Epithelial cell of esophagus (primary cell): ENCODE data around the gene COQ7.

Experiments used
- DNase-seq: peaks from one replicate; pipeline ENCODE4 v3.0.0; 2010; ENCODE audit warnings: low read depth
- H3K4me3 ChIP-seq: 2 replicates; pipeline ENCODE4 v1.5.1; 2011; ENCODE audit warnings: mild to moderate bottlenecking, low read length, control low read depth
- TF ChIP-seq, protein P1 (sequence below): IDR thresholded peaks from 2 replicates; pipeline ENCODE4 v1.5.1; 2011; ENCODE audit warnings: low read depth, mild to moderate bottlenecking, low read length, control low read depth, inconsistent platforms; ENCODE audit not compliant: insufficient read depth; ENCODE audit errors: missing control alignments

Gene COQ7

DNA sequence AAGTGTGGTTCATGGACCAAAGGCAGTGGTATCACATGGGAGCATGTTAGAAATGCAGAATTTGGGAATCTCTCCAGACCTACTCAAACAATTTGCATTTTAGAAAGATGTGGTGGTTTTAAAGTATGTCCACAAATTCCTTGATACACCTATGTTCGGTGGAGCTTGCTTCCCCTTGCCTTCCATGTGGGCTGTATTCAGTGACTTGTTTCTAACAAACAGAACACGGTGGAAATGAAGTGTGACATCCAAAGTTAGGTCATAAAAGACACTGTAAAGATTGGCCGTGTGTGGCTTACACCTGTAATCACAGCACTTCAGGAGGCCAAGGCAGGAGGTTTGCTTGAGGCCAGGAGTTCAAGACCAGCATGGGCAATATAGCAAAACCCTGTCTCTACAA is 16.7 kb downstream of the COQ7 start:
- H3K4me3 ChIP-seq = no peak overlapping the region
- no peak for DNase-seq
- TF ChIP-seq, protein P1, sequence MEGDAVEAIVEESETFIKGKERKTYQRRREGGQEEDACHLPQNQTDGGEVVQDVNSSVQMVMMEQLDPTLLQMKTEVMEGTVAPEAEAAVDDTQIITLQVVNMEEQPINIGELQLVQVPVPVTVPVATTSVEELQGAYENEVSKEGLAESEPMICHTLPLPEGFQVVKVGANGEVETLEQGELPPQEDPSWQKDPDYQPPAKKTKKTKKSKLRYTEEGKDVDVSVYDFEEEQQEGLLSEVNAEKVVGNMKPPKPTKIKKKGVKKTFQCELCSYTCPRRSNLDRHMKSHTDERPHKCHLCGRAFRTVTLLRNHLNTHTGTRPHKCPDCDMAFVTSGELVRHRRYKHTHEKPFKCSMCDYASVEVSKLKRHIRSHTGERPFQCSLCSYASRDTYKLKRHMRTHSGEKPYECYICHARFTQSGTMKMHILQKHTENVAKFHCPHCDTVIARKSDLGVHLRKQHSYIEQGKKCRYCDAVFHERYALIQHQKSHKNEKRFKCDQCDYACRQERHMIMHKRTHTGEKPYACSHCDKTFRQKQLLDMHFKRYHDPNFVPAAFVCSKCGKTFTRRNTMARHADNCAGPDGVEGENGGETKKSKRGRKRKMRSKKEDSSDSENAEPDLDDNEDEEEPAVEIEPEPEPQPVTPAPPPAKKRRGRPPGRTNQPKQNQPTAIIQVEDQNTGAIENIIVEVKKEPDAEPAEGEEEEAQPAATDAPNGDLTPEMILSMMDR = no peak

DNA sequence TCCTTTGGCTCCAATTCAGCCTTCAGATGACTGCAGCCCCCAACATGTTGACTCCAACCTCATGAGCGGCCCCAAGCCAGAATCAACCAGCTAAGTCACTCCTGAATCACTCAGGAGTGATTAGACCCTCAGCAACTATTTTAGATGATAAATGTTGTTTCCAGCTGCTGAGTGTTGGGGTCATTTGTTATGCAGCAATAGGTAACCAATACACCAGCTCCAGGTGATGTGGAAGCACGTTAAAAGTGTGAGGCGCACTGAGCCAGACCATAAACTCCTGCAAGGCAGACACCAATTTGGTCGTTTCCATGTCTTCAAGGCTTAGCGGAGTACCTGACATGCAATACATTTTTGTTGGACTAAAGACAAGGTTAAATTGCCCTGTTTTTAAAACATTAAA is 17.5 kb downstream of the COQ7 start:
- no peak for DNase-seq
- H3K4me3 ChIP-seq = no peak overlapping the region
- TF ChIP-seq, protein P1 = no peak

DNA sequence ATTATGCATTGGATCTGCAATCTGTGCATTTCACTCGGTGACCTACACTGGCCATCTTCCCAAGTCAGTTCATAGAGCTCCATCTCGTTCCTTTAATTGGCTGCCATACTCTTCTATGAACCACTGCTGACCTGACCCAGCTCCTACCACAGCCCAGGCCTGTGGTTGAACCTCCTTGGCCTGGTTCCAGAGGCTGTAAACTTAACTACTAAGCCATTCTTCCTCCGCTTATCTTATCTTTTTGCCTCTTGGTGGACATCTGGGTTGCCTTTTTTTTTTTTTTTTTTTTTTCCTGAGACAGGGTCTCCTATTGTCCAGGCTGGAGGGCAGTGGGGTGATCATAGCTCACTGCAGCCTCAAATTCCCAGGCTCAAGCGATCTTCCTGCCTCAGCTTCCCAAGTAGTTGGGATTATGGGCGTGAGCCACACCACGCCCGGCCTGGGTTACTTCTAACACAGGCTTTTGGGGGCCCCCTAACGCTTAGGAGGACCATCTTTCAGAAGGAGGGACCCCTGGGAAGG is 18.3 kb downstream of the COQ7 start:
- TF ChIP-seq, protein P1 = no peak

DNA sequence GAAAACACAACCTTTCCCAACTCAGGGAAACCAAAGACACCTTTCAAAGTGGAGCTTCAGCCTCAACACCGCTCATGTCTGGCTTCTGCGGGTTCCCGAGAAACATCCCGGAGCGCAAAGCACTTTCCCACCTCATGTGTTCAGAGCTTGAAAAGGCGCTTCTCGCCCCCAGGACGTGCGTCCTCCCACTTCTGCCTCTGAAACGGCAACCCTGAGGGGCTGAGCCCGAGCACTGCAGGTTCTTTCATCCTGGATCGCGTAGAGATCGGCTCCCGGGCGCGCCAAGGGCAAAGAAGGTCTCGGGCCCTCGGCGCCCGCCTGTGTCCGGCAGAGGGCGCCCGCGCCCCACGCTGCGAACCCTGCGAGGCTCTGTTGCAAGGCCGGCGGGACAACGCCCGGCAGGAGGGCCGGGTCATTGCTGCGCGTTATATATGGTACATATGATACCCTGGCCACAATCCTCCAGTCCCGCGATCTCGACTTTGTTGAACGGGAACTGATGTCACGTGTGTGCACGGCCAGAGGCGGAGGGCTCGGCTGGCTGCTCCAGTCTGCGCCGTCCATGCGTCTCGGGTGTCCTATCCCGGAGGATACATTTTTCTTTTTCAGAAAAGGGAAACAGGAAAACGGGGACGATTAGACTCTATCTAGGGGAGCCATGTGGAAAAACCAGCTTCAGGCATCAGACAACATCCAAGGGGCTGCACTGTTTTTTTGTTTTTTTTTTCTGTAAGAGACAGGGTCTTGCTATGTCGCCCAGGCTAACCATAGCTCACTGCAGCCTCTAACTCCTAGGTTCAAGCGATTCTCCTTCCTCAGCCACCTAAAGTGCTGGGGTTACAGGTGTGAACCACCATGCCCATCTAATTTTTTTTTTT is 19.1 kb downstream of the COQ7 start:
- peak overlapping the region; percentile 40 for H3K4me3 ChIP-seq

More for the DNA sequence above, 18.3 kb downstream of the COQ7 start:
- no peak overlapping the region for H3K4me3 ChIP-seq
- no peak for DNase-seq

DNA sequence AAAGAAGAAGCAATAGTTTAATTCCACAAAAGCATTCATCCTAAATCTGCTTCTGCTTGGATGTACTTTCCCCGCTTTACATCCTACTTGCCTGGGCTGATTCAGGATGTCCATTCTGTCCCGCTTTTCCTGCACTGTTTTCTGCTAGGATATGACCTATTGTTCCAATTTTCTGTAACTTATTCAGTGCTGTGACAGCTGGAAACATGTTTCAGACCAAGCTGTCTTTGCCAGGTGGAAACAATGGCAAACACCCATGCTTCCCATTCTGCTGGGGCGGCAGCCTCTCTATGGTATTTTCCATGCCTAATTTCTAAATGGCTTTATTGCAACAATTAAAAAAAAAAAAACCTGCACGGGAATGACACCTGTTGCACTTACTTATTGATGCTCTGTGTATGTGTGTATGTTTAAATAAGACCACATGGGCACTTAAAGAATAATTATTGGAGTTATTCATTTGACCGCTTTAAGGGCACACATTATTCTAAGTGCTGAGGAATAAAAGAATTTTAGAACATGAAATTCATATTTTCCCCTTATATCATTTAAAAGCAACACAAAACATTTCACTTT is 21.0 kb downstream of the COQ7 start:
- no peak overlapping the region for H3K4me3 ChIP-seq
- TF ChIP-seq, protein P1 = no peak
- DNase-seq = no peak

More for the DNA sequence above, 19.1 kb downstream of the COQ7 start:
- TF ChIP-seq, protein P1 = peak; percentile 71
- DNase-seq = peak; percentile 75

DNA sequence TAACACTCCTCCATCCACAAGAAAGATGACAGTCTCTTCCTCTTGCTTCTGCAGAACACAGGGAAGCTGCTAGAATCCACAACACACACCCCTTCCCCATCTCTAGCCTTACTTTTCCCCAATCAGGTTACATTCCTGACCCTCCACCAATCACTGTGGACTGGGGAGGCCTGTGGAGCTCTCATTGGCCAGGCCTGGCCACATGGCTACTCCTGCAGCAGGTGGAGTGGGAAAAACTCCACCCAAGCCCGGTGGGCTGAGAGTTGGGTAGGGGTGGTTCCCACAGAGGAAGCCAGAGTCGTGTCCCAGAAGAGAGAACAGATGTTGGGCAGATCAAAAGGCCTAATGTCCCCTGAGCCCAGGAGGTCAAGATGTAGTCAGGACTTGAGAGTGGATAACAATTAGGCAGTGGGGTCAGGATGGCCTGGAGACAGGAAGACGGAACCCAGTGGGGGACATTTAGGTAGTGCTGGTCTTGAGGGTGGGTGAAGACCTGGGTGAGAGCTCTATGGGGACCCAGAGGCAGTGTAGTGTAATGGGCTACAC is 22.1 kb downstream of the COQ7 start:
- H3K4me3 ChIP-seq = no peak overlapping the region
- DNase-seq = no peak
- TF ChIP-seq, protein P1 = no peak
